Measurements from ENCODE around the gene CD79A.
A peak's percentile ranks its signal among the peaks of the same experiment; 100 is the strongest.

The CD79A gene

GRCh38 chr19:41904118-41904870, 27.2 kb downstream of the CD79A start:
- ATAC-seq = no peak
- peaks cover 70% of the 10 kb centered on the region for H3K36me3 Mint-ChIP-seq
- H3K4me3 Mint-ChIP-seq = no peak overlapping the region
- H3K27me3 Mint-ChIP-seq = no peaks in the 10 kb centered on the region
- H3K4me1 Mint-ChIP-seq = peaks cover 31% of the 10 kb centered on the region
- no peaks in the 10 kb centered on the region for H3K9me3 Mint-ChIP-seq
- H3K27ac Mint-ChIP-seq = no peak overlapping the region

DNA sequence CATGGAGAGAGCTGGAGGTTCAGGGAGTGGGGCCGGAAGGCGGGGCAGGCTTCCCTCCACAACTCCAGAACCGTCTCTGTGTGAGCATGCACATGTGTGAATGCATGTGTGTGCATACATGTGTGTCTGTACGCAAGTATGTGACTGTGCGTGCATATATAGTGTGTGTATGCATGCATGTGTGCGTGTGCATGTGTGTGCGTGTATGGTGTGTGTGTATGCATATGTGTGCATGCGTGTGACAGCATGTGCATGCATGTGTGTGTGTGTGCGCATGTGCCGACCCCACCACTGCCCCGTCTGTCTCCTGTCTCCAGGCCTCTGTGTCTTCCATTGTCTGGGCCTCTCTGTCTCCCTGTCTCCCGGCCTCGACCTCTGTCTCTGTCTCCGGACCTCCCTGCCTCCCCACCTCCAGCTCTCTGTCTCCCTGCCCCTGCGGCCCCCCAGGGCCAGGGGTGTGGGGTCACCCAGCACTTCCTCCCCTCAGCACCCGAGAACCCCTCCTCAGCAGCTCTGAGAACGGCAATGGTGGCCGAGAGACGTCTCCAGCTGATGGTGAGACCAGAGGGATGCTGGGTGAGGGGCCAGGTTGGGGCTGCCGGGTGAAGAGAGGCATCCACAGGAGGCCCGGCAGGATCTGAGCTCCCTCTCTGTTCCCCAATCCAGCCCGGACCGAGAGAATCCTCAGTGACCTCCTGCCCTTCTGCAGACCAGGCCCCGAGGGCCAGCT, 28.4 kb downstream of the CD79A start:
- Mint-ChIP-seq H3K36me3 (peaks cover 68% of the 10 kb centered on the region), H3K27me3 (no peaks in the 10 kb centered on the region), H3K9me3 (no peaks in the 10 kb centered on the region), H3K27ac (no peak overlapping the region), H3K4me3 (no peak overlapping the region), H3K4me1 (peaks cover 34% of the 10 kb centered on the region)
- no peak for ATAC-seq

GRCh38 chr19:41906271-41906670, 29.2 kb downstream of the CD79A start:
- no peak overlapping the region for H3K27ac Mint-ChIP-seq
- H3K4me3 Mint-ChIP-seq = no peak overlapping the region
- H3K9me3 Mint-ChIP-seq = no peaks in the 10 kb centered on the region
- ATAC-seq = no peak
- H3K27me3 Mint-ChIP-seq = no peaks in the 10 kb centered on the region
- peaks cover 42% of the 10 kb centered on the region for H3K4me1 Mint-ChIP-seq
- peaks cover 68% of the 10 kb centered on the region for H3K36me3 Mint-ChIP-seq

GRCh38 chr19:41906916-41907680, 30.0 kb downstream of the CD79A start:
- H3K27me3 Mint-ChIP-seq = peaks cover 4% of the 10 kb centered on the region
- H3K9me3 Mint-ChIP-seq = no peaks in the 10 kb centered on the region
- H3K27ac Mint-ChIP-seq = no peak overlapping the region
- H3K36me3 Mint-ChIP-seq = peaks cover 61% of the 10 kb centered on the region
- no peak overlapping the region for H3K4me3 Mint-ChIP-seq
- H3K4me1 Mint-ChIP-seq = peaks cover 51% of the 10 kb centered on the region
- ATAC-seq = no peak

GRCh38 chr19:41907994-41908615, 31.0 kb downstream of the CD79A start:
- Mint-ChIP-seq H3K4me1 (peaks cover 56% of the 10 kb centered on the region), H3K36me3 (peaks cover 51% of the 10 kb centered on the region), H3K27ac (no peak overlapping the region), H3K4me3 (no peak overlapping the region), H3K9me3 (no peaks in the 10 kb centered on the region), H3K27me3 (peaks cover 13% of the 10 kb centered on the region)
- ATAC-seq = peak; percentile 1

DNA sequence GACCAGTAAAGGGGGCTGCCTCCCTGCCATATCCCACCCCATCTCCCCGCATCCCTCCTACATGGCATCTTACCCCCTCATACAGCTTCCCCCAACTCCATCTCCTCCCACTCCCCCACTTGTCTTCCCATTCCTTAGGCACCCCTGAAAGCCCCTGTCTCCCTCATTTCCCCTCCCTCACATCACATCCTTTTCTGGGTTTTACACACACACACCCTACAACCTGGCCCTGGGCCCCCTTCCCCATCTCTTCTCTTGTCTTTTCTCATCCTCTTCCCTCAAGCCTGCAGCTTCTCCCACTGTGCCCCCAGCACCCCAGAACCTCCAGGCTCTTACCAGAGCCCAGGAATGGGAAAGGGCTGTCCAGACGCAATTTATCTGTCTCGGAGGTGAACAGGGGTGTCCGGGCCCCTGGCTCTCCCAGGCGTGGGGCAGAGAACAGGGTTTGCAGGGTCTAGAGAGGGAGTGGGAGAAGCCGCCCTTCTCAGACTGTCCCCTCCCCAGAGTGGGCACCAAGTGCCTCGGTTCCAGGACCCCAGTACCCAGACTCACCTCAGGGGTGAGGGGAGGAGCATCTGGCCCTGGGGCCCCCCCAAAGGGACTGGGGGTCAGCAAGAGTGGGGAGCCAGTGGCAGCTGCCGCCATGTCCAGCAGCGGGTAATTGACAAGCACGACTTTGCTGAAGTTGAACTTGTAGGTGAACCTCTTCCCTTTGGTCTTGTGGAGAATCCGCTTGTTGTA, 31.8 kb downstream of the CD79A start:
- no peak for ATAC-seq
- peaks cover 43% of the 10 kb centered on the region for H3K36me3 Mint-ChIP-seq
- peaks cover 13% of the 10 kb centered on the region for H3K27me3 Mint-ChIP-seq
- peaks cover 64% of the 10 kb centered on the region for H3K4me1 Mint-ChIP-seq
- no peak overlapping the region for H3K4me3 Mint-ChIP-seq
- H3K9me3 Mint-ChIP-seq = no peaks in the 10 kb centered on the region
- H3K27ac Mint-ChIP-seq = no peak overlapping the region

DNA sequence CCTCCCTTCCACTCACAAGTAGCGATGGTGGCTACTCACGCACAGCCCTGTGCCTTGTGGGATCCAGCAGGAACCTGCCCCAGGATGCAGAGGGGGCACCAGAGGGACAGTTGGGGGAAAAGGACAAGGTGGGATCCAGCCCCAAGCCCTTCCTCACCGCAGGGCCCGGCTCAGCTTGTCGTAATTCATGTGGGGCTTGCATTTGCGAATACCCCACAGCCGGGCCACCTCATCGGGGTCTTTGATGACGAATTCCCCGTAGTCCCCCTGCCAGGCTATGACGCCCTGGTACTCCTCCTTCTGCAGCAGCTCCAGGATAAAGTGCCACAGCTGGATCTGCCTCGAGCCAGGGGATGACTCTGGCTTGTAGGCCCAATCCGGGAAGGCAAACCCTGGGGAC, 32.6 kb downstream of the CD79A start:
- peaks cover 69% of the 10 kb centered on the region for H3K4me1 Mint-ChIP-seq
- no peak for ATAC-seq
- H3K27ac Mint-ChIP-seq = no peak overlapping the region
- no peaks in the 10 kb centered on the region for H3K9me3 Mint-ChIP-seq
- H3K4me3 Mint-ChIP-seq = no peak overlapping the region
- peaks cover 13% of the 10 kb centered on the region for H3K27me3 Mint-ChIP-seq
- peaks cover 35% of the 10 kb centered on the region for H3K36me3 Mint-ChIP-seq

DNA sequence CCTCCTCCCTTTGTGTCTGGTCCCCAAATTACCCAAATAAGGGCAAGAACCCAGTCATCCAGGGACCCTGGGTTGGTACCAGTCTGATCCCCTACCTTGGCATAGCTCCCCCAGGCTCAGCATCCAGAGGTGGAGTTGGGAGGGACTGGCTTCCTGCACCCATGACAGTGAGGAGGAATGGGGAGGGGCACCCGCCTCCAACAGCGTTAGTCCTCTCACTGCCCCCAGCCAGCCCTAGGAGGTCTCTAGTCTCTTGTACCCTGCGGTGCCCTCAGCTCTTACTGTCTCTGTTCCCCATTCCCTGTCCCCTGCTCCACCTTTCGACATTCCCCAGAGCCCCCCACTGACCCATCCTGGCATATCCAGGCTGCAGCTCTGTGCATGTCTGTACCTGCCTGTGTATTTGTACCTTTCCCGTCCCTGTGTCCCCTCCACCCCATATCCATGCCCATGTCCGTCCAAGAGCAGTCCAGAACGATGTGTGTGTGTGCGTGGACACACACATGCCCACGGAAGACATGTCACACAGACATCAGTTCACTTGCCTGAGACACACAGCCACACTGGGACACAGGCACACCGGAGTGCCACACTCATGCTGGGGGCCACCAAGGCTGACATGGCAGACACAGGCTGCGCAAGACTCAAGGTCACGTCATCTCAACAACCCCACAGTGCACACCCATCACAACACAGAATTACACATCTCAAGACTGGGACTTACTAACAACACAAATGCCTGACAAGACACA, 33.3 kb downstream of the CD79A start:
- H3K4me1 Mint-ChIP-seq = peaks cover 63% of the 10 kb centered on the region
- no peaks in the 10 kb centered on the region for H3K9me3 Mint-ChIP-seq
- H3K36me3 Mint-ChIP-seq = peaks cover 28% of the 10 kb centered on the region
- H3K27ac Mint-ChIP-seq = no peak overlapping the region
- no peak for ATAC-seq
- peaks cover 13% of the 10 kb centered on the region for H3K27me3 Mint-ChIP-seq
- no peak overlapping the region for H3K4me3 Mint-ChIP-seq

DNA sequence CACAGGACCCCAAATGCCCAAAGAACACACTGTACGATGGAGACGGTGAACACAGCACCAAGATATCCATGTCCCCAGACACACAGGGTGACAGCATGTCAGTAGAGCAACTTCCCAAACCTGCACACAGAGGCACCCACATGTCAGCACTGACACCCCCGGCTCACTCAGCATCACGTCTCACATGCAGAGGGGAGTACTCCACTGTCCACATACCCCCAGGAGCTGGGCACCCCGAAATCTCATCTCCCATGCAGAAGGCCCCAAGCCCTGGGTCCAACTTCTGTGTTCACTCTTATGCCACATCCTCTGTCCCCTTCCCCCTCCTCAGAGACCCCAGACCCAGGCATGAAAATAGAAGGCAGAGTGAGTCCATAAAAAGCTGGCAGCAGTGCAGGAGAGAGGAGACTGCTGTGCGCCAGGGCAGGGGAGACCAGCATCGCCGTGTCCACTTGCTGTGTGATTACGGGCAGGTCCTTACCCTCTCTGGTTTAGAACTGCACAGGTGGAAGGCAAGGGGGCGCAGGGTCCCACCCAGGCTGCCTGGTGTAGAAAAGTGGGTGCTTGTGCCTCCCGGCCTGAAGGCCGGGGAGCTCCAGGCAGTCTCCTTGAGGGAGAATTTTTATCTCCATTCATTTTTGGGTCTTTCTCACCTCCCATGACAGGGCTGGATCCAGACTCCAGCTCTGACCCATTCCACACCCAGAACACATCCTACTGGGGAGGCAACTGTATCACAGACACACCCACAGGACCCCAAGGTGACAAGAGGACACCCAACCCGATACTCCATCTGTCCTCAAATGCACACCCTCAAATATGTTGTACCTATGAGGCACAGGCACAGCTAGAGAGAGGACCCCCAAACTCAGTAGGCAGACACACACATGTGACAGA, 34.2 kb downstream of the CD79A start:
- Mint-ChIP-seq H3K4me1 (peaks cover 55% of the 10 kb centered on the region), H3K4me3 (no peak overlapping the region), H3K9me3 (no peaks in the 10 kb centered on the region), H3K27ac (no peak overlapping the region), H3K27me3 (peaks cover 13% of the 10 kb centered on the region), H3K36me3 (peaks cover 19% of the 10 kb centered on the region)
- no peak for ATAC-seq

GRCh38 chr19:41911889-41912731, 35.0 kb downstream of the CD79A start:
- Mint-ChIP-seq H3K4me1 (peaks cover 48% of the 10 kb centered on the region), H3K27ac (no peak overlapping the region), H3K27me3 (peaks cover 13% of the 10 kb centered on the region), H3K9me3 (no peaks in the 10 kb centered on the region), H3K4me3 (no peak overlapping the region), H3K36me3 (peaks cover 11% of the 10 kb centered on the region)
- no peak for ATAC-seq

- H3K9me3 Mint-ChIP-seq = no peaks in the 10 kb centered on the region
- peaks cover 6% of the 10 kb centered on the region for H3K36me3 Mint-ChIP-seq
- H3K4me1 Mint-ChIP-seq = peaks cover 47% of the 10 kb centered on the region
- peaks cover 13% of the 10 kb centered on the region for H3K27me3 Mint-ChIP-seq
- H3K27ac Mint-ChIP-seq = no peak overlapping the region
- H3K4me3 Mint-ChIP-seq = no peak overlapping the region
- peak; percentile 40 for ATAC-seq
Observed at GRCh38 chr19:41912899-41913537, 35.9 kb downstream of the CD79A start.

All from stimulated activated memory B cell treated with anti-CD40 and anti-IgM and Interleukin-4, amounts not matched to agents 10 μg/mL and 1 μg/mL and 100 μg/mL, for 72 hours (primary cell).